Measurements from ENCODE around the gene IQSEC1. TPM values are rescaled to one million over a fixed set of nuclear protein-coding genes. Genes with fewer than 3 reads are reported as not detected.
"Not testable (repeated sequence)": the region's sequence is repeated elsewhere in the genome, so short reads cannot be mapped to it uniquely, and the experiment has no call there.

IQSEC1 gene
- polyA plus RNA-seq, 12 donors: 36.6 to 57.3 (median 42.5) TPM; not detected in 1

DNA sequence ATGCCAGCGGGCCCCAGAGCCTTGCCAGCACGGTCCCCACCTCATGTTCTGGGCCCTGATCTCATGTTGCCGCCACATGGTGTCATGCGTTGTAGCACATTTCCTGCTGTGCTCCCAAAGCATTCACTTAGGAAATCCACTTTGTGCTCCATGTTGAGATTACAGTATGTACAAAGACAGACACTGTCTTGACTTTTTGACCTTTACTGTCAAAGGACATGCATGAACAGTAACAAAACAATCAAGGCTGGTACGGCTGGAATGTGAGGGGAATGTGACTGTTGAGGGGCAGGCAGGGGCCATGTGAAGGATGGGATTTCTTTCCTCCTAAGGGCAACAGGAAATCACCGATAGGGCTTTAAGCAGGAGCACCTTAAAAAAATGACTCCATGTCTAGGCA lies 178.6 kb downstream of the IQSEC1 start:
- no peak for DNase-seq

DNA sequence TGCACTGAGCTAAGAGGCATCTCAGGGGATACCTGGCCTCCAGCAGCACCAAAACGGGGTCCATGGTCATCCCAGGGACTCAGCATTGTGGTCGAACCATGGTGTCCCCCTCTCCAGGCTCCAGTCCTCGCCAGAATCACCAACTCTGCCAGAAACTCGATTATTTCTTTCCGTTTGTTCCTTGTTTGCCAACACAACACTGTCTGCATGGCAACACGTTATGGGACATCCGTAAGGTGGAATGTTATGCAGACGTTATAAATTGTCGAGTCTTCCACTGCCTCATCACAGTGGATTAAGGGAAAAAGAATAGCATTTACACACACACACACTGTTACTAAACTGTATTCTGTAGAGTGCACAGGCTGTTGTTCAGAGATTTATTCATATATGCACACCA lies 179.4 kb downstream of the IQSEC1 start:
- no peak for DNase-seq

DNA sequence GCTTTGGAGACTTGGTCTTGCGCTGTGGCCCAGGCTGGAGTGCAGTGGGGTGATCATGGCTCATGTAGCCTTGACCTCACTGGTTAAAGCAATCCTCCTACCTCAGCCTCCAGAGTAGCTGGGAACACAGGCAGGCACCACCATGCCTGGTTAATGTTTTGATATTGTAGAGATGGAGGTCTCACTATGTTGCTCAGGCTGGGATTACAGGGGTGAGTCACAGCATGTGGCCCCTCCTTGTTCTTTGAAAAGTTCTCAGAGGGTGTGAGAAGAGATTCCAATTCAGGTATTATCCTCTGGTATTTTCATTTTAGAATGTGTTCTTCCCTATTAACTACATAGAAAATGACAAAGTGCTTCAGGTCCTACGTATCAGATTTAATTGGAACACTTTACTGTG lies 180.0 kb downstream of the IQSEC1 start:
- no peak for DNase-seq

- DNase-seq: no peak
Observed at GRCh38 chr3:12892840-12893189, 180.4 kb downstream of the IQSEC1 start.

GRCh38 chr3:12891985-12892839 lies 181.0 kb downstream of the IQSEC1 start:
- DNase-seq: peak; percentile 66

GRCh38 chr3:12891391-12891984 lies 181.7 kb downstream of the IQSEC1 start:
- no peak for DNase-seq

DNA sequence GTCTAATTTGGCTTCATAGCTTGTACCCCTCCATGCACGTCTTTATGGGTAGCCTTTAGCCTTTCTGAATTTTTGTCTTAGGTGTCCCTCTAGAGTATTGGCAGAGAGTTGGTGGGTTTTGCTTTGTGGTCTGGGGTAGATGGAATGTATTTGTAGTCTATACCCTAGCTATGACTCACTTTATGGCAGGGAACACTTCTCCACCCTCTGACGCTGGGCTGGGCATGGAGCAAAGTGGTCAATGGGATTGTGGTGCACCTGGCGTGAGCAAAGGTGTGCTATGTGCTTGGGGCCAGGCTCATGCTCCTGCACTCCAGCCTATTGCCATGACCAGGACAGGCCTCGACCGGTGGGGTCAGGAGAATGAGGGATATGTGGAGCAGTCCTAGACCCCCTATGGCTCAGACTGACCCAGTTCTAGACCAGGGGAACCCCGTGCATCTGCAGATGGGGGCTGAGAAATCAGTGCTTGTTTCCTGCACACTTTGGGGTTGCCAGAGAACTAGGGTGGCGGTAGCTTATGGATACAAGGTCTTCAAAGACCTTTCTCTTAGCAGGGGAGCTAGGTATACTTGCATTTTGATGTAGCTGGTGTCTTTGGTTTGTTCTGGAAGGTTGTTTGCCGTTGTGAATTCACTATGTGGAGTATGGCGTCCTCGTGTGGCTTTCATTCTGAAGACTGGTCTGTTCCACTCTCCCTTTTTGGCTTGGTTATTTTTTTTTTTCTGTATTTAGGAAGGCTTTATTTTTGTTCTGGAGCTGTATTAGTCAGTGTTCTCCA lies 182.4 kb downstream of the IQSEC1 start:
- DNase-seq: no peak

- no peak for DNase-seq
Observed at GRCh38 chr3:12886736-12887135, 186.5 kb downstream of the IQSEC1 start.

DNA sequence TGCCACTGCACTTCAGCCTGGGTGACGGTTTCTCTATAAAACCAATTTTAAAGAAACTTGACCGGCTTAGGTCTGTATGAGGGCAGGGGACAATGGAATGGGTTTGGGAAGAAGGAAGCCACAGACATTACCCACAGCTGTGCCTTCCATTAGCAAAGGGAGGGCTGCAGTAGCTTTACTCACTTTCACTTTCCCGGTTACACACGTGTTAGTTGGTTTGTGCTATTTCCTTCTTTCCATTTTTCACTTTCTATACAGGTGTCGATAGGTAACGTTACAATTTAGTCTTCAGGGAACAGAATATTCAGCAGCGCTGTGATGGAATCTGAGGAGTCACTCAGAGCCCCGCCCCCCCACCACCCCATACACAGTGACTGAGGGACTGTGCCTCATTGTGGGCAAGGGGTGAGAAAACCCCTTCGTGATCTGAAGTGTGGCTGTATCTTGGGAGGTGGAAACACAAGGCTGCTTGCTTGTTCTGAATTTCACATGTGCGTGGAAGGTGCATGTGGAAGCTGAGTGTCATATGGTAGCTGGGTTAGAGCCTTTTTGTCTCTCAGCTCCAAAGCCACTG lies 187.0 kb downstream of the IQSEC1 start:
- DNase-seq: no peak

GRCh38 chr3:12885583-12885930 lies 187.7 kb downstream of the IQSEC1 start:
- DNase-seq: no peak

DNA sequence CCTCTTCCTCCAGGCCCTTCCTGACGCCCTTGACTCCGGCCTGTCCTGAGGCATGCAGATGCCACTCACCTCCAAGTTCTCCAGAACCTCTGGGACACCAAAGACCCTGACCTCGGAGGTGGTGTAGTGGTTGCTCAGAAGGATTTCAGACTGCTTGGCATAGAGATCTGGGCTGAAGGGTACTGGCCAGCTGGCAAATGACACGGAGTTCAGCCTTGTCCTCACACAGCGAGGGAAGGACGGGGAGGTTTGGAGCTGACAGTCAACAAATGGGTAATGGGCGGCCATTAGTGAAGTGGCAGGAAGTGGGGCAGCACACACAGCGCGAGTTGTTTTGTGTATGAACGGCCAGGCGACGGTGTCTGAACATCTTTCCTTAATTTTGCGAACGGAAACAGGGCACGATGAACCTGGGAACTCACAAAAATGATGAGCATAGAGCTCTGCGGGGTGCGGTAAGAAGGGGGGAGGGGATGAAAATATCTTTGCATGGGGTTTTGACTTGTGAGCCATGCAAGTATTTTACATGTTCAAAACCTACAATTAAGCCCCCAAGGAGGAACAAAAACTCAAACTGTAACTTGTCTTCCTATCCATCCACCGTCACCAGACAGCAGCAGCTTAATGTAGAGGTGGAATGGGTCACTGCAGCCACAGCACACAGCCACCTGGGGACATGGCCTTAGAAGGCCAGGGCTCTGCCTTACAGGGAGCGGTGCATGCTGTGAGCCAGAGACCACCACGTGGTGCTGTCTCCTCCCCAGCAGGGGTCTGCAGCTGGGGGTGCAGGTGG lies 188.2 kb downstream of the IQSEC1 start:
- DNase-seq: no peak

DNA sequence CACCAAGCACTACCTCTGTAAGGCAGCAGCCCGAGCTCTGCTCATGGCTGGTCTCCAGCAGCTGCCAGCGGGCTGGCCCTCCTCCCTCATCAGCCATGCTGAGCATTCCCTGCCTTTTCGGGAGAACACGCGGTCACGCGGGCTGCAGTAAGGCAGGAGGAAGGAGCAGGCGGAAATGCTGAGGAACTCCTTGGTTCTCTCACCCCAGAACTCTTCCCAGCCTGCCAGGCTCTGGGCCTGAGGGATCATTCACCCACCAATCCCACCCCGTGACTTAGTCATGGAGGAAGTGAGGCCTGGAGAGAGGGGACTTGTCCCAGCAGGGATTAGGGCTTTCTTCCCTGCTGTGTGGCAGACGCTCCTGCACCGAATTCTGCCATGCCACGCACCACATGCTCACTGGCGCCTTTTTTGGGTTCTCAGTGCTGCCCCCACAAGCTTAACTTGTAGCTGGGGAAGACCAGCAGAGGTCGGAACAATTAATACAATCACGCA lies 189.0 kb downstream of the IQSEC1 start:
- DNase-seq: no peak

DNA sequence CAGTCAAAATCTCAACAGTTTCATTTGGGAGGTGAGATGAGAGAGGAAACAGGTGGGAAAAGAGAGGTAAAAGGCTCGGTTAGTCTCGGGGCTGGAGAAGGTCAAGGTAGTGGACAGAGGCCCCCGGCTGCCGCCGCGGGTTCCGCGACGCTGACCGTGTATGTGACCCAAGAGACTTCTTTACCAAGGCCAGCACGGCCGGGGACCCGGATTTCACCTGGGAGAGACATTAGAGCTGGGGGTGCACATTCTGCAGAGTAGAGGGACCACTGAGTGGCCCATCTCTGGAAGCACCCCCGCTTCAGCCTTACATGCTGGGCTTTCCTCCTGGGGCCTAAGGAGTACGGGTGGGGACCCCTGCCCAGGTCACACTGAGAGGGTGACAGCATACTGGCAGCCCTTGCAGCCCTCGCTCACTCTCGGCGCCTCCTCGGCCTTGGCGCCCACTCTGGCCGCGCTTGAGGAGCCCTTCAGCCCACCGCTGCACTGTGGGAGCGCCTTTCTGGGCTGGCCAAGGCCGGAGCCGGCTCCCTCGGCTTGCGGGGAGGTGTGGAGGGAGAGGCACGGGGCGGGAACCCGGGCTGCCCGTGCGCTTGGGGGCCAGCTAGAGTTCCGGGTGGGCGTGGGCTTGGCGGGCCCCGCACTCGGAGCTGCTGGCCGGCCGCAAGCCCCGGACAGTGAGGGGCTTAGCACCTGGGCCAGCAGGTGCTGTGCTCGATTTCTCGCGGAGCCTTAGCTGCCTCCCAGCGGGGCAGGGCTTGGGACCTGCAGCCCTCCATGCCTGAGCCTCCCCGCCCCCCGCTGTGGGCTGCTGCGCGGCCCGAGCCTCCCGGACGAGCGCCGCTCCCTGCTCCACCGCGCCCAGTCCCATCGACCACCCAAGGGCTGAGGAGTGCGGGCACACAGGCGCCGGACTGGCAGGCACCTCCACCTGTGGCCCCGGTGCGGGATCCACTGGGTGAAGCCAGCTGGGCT lies 190.6 kb downstream of the IQSEC1 start:
- DNase-seq: no peak

- not testable (repeated sequence) for DNase-seq
Observed at GRCh38 chr3:12881858-12882257, 191.4 kb downstream of the IQSEC1 start.

GRCh38 chr3:12879191-12879815 lies 193.9 kb downstream of the IQSEC1 start:
- DNase-seq: no peak

GRCh38 chr3:12878758-12879157 lies 194.5 kb downstream of the IQSEC1 start:
- not testable (repeated sequence) for DNase-seq

GRCh38 chr3:12878141-12878574 lies 195.1 kb downstream of the IQSEC1 start:
- DNase-seq: no peak

DNA sequence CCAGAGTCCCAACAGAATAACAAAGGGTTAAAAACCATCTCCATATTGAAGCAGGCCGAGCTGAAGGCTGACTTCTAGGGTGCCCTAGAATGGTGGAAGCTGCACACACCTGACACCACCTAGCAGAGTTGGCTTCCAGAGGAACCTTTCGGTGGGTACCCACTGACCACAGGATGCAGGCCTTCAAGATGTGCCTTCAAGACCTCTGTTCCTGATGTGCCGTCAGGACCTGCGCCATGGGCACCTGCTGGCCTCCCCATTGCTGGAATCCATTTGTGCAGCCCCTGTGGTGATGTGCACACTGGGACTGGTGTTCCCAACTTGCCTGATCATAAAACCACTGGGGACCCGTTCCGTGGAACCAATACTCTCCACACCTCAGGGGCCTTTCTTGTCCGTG lies 196.2 kb downstream of the IQSEC1 start:
- DNase-seq: no peak

All from muscle of arm (tissue), 12 donors.